DOHH2 (cell line): ENCODE measurements around the gene CCR3.
A peak's percentile ranks its signal among the peaks of the same experiment; 100 is the strongest.

Source experiments
- H3F3A ChIP-seq: fragments of 200-600 bp; sonication (generic), shearing (Covaris generic); 2 replicates; pipeline ENCODE4 v1.6.0; 2016; ENCODE audit warnings: antibody characterized with exemption, mild to moderate bottlenecking; ENCODE audit not compliant: control insufficient read depth, insufficient read depth
- H3K27ac ChIP-seq: fragments of 200-600 bp; sonication (generic); 2 replicates; pipeline ENCODE4 v1.5.1; 2014; ENCODE audit warnings: low read depth, mild to moderate bottlenecking, low read length, moderate library complexity
- H3K27me3 ChIP-seq: fragments of 200-600 bp; sonication (generic); 2 replicates; pipeline ENCODE4 v1.6.1; 2014; ENCODE audit warnings: mild to moderate bottlenecking, low read length, mixed read lengths; ENCODE audit not compliant: control insufficient read depth
- H3K36me3 ChIP-seq: fragments of 200-600 bp; sonication (generic); 2 replicates; pipeline ENCODE4 v1.6.1; 2014; ENCODE audit warnings: mild to moderate bottlenecking, low read length, moderate library complexity, mixed read lengths; ENCODE audit not compliant: control insufficient read depth
- H3K4me1 ChIP-seq: fragments of 200-600 bp; sonication (generic); 2 replicates; pipeline ENCODE4 v1.6.1; 2014; ENCODE audit warnings: mild to moderate bottlenecking, low read length, mixed read lengths; ENCODE audit not compliant: control insufficient read depth
- H3K4me2 ChIP-seq: fragments of 200-600 bp; sonication (generic); 2 replicates; pipeline ENCODE4 v1.6.0; 2014; ENCODE audit warnings: mild to moderate bottlenecking, low read length, moderate library complexity
- H3K4me3 ChIP-seq: fragments of 200-600 bp; sonication (generic); 2 replicates; pipeline ENCODE4 v1.5.1; 2014; ENCODE audit warnings: mild to moderate bottlenecking, low read length, mixed read lengths
- H3K79me2 ChIP-seq: fragments of 200-600 bp; sonication (generic); 2 replicates; pipeline ENCODE4 v1.6.1; 2014; ENCODE audit warnings: mild to moderate bottlenecking, low read length, mixed read lengths; ENCODE audit not compliant: control insufficient read depth
- H3K9me2 ChIP-seq: fragments of 200-600 bp; sonication (generic); replicated peaks from 2 replicates; pipeline ENCODE4 v1.6.1; 2014; ENCODE audit warnings: mild to moderate bottlenecking, low read length, mixed read lengths; ENCODE audit not compliant: control insufficient read depth
- H3K9me3 ChIP-seq: fragments of 200-600 bp; sonication (generic); 2 replicates; pipeline ENCODE4 v1.6.1; 2014; ENCODE audit warnings: antibody characterized with exemption, low read length, mixed read lengths; ENCODE audit not compliant: control insufficient read depth, insufficient read depth
- H4K20me1 ChIP-seq: fragments of 200-600 bp; sonication (generic); 2 replicates; pipeline ENCODE4 v1.6.0; 2014; ENCODE audit warnings: low read depth, mild to moderate bottlenecking, antibody characterized with exemption, low read length, moderate library complexity; ENCODE audit not compliant: control insufficient read depth, insufficient read depth
- EZH2phosphoT487 ChIP-seq: fragments of 200-600 bp; sonication (generic); IDR thresholded peaks from 2 replicates; pipeline ENCODE4 v1.6.1; 2017; ENCODE audit warnings: borderline replicate concordance, mild to moderate bottlenecking, antibody characterized with exemption, low read length, moderate library complexity, mixed read lengths
- TF ChIP-seq, protein P1 (sequence below): fragments of 200-600 bp; sonication (generic); IDR thresholded peaks from one replicate; pipeline ENCODE4 v1.5.1; 2014; ENCODE audit warnings: antibody characterized with exemption, mild to moderate bottlenecking, low read depth, low read length; ENCODE audit not compliant: poor library complexity, severe bottlenecking

The CCR3 gene

DNA sequence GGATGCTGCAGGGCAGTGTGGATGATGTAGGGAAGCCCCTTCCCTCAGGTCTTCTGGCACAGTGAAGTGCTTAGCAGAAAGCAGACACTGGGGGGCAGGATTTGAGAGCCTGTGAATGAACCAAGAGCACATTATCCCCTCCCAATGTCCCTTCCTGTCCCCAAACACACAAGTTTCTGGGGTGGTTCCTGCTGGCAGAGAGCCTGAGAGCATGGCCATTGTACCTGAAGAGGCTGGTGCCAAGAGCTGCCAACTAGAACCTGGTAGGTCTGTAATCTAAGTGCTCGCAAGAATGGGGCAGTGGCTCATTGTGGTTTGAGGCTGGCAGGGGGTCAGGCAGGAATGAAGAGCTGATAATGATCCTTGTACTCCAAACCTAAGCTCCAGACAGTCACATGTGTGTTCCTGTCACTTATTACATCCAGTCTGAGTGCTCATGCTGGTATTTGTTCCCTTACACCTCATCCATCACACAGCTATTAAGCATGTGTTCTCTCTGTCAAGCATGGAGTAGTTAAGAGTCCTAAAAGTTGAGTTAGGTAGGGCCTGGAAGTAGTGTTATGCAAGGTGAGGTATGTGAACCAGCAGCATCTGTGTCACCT lies 27.4 kb upstream of the CCR3 start:
- no peaks in the 10 kb centered on the region for H3K4me1 ChIP-seq
- no peak overlapping the region for H3K4me3 ChIP-seq
- no peak overlapping the region for H3K4me2 ChIP-seq
- no peak overlapping the region for H3K27ac ChIP-seq
- H3K36me3 ChIP-seq, result no peaks in the 10 kb centered on the region
- no peaks in the 10 kb centered on the region for H3K9me3 ChIP-seq
- H4K20me1 ChIP-seq, result no peaks in the 10 kb centered on the region
- TF ChIP-seq, protein P1, sequence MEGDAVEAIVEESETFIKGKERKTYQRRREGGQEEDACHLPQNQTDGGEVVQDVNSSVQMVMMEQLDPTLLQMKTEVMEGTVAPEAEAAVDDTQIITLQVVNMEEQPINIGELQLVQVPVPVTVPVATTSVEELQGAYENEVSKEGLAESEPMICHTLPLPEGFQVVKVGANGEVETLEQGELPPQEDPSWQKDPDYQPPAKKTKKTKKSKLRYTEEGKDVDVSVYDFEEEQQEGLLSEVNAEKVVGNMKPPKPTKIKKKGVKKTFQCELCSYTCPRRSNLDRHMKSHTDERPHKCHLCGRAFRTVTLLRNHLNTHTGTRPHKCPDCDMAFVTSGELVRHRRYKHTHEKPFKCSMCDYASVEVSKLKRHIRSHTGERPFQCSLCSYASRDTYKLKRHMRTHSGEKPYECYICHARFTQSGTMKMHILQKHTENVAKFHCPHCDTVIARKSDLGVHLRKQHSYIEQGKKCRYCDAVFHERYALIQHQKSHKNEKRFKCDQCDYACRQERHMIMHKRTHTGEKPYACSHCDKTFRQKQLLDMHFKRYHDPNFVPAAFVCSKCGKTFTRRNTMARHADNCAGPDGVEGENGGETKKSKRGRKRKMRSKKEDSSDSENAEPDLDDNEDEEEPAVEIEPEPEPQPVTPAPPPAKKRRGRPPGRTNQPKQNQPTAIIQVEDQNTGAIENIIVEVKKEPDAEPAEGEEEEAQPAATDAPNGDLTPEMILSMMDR, result peak; percentile 43
- no peak for TF ChIP-seq EZH2phosphoT487
- H3K79me2 ChIP-seq, result no peaks in the 10 kb centered on the region
- no peaks in the 10 kb centered on the region for H3F3A ChIP-seq
- H3K27me3 ChIP-seq, result peaks cover 15% of the 10 kb centered on the region; the same call in 1 of the 2 replicates
- H3K9me2 ChIP-seq, result no peaks in the 10 kb centered on the region

DNA sequence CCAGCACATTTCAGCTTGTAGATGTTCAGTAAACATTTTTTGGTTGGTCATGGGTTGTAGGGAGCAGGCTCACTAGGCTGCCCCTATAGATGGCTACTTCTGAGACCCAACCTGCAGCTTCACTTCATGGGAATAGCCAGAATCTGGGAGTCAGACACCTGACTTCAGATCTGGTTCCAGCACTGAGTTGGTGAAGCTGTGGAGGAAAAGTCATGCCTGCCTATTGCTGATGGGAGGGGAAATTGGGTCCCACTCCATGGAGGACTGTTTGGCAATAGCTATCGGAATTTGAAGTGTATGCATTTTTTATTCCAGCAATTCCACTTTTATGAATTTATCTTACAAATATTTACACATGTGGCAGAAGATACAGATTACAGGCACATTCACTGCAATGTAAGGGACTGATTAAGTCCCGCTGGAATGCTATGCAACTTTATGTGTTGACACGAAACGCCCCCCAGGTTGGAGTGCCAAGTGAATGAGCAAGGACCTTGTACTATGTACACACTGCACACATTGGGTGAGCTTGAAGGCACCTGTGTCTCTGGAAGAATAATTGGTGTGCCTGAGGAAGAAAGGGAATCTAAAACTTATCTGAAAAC lies 26.3 kb upstream of the CCR3 start:
- H3K4me2 ChIP-seq, result no peak overlapping the region
- no peak overlapping the region for H3K27ac ChIP-seq
- H3K4me3 ChIP-seq, result no peak overlapping the region
- H3K4me1 ChIP-seq, result no peaks in the 10 kb centered on the region
- no peaks in the 10 kb centered on the region for H3K9me3 ChIP-seq
- peaks cover 15% of the 10 kb centered on the region; the same call in 1 of the 2 replicates for H3K27me3 ChIP-seq
- no peaks in the 10 kb centered on the region for H3K9me2 ChIP-seq
- H3K36me3 ChIP-seq, result no peaks in the 10 kb centered on the region
- H4K20me1 ChIP-seq, result no peaks in the 10 kb centered on the region
- H3F3A ChIP-seq, result no peaks in the 10 kb centered on the region
- TF ChIP-seq, protein P1, result no peak
- TF ChIP-seq EZH2phosphoT487, result no peak
- no peaks in the 10 kb centered on the region for H3K79me2 ChIP-seq

DNA sequence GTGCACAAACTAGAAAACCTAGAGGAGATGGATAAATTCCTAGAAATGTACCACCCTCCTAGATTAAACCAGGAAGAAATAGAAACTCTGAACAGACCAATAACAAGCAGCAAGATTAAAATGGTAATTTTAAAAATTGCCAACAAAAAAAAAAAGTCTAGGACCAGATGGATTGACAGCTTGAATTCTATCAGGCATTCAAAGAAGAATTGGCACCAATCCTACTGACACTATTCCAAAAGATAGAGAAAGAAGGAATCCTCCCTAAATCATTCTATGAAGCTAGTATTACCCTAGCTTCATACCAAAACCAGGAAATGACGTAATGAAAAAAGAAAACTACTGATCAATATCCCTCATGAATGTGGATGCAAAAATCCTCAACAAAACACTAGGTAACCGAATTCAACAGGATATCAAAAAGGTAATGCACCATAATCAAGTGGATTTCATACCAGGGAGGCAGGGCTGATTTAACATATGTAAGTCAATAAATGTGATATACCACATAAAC lies 24.0 kb upstream of the CCR3 start:
- Histone ChIP-seq H3K27me3 (peaks cover 21% of the 10 kb centered on the region; the same call in 1 of the 2 replicates), H3K36me3 (no peaks in the 10 kb centered on the region), H3K9me2 (no peaks in the 10 kb centered on the region), H3K27ac (no peak overlapping the region), H3K79me2 (no peaks in the 10 kb centered on the region), H3F3A (no peaks in the 10 kb centered on the region), H3K4me3 (no peak overlapping the region), H3K4me2 (no peak overlapping the region), H3K4me1 (no peaks in the 10 kb centered on the region), H3K9me3 (no peaks in the 10 kb centered on the region), H4K20me1 (no peaks in the 10 kb centered on the region)
- TF ChIP-seq, protein P1, result no peak
- no peak for TF ChIP-seq EZH2phosphoT487
